ENCODE results near the gene MXD3.
"Not testable (repeated sequence)": the region's sequence is repeated elsewhere in the genome, so short reads cannot be mapped to it uniquely, and the experiment has no call there.

MXD3 gene

DNA sequence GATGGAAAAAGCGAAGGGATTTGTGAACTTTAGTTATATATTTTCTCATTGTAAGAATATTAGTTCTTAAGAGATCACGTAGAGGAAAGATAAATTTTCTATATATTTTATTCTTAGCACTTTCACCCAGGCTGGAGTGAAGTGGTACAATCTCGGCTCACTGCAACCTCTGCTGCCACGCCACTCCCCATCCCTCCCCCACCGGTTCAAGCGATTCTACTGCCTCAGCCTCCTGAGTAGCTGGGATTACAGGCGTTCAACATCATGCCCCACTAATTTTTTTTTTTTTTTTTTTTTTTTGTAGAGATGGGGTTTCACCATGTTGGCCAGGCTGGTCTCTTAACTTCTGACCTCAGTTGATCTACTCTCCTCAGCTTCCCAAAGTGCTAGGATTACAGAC lies 50.7 kb downstream of the MXD3 start:
- ATAC-seq (no peak), DNase-seq (no peak)
- H3K27ac Mint-ChIP-seq: no peak overlapping the region
- H3K9me3 Mint-ChIP-seq: no peaks in the 10 kb centered on the region
- no peak overlapping the region for H3K4me3 Mint-ChIP-seq
- no peaks in the 10 kb centered on the region for H3K27me3 Mint-ChIP-seq
- H3K4me1 Mint-ChIP-seq: no peaks in the 10 kb centered on the region
- H3K36me3 Mint-ChIP-seq (ENCODE audit: low read depth): peaks cover 49% of the 10 kb centered on the region

DNA sequence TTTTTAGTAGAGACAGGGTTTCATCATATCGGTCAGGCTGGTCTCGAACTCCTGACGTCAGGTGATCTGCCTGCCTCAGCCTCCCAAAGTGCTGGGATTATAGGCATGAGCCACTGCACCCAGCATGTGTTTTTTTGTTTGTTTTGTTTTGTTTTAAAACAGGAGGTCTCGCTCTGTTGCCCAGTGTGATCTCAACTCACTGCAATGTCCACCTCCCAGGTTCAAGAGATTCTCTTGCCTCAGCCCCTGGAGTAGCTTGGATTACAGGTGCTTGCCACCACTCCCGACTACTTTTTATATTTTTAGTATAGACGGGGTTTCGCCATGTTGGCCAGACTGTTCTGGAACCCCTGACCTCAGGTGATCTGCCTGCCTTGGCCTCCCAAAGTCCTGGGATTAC lies 53.0 kb downstream of the MXD3 start:
- not testable (repeated sequence) for DNase-seq, ATAC-seq, H3K27me3 Mint-ChIP-seq, H3K27ac Mint-ChIP-seq, H3K9me3 Mint-ChIP-seq, H3K4me1 Mint-ChIP-seq, H3K4me3 Mint-ChIP-seq
- H3K36me3 Mint-ChIP-seq (ENCODE audit: low read depth): peaks cover 49% of the 10 kb centered on the region
